DMS 273 (cell line): ENCODE data around the gene TXNDC16.

Source experiments
- DNase-seq: peaks from one replicate; lab custom pipeline; 2025; ENCODE audit not compliant: unreplicated experiment; lab: John Stamatoyannopoulos, UW

The TXNDC16 gene

DNA sequence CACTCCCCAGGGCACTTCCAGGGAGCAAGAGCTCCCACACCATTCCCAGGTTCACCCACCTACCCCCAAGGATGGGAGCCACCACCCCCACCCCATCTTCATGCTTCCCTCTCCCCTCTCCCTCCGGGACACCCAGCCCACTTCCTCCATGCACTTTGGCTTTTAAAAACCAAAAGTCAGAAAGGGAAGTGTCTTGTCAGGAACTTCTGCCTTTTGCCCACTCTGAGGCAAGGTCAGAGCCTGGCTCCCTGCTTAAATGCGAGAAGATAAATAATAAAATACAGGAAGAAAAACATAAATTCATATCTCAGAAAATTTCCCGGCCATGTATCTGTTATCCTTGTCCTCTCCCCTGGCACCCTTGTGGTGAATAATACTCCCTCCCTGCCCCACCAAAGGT lies 156.6 kb downstream of the TXNDC16 start:
- no peak for DNase-seq

DNA sequence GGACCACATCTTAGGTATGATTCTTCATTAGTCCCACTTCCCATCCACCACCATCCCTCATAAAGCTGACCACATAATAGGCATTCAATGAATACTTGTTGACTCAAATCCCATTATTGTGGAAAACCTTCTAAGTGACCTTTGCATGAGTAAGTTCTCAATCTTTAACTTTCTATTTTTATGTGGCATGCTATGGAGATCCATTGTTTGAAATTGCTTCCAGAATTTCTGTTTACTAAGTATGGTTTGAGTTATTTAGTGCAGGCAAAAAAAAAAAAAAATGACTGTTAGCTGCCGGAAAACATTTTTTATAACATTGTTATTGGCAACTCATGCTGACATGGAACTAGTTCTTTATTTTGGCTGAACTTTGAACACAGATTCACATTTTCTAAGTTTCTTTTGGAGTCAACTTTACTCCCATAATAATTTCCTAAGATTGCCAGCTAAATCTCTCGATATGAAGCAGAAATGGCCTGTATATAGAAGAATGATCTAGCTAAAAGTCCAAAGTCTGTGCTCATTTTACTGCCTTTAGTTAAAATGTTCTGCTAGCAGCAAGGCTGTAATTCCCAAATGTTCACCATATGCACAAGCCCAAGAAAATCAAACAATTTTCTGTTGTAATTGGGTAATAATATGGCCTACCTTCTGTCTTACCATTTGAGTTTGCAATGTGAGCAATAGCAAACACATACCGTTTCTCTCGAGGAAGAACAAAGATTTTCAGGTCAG lies 160.3 kb downstream of the TXNDC16 start:
- no peak for DNase-seq
